ENCODE data around the gene CAPN2.
A peak's percentile ranks its signal among the peaks of the same experiment; 100 is the strongest.

Gene CAPN2

GRCh38 chr1:223771469-223771813 lies 59.1 kb downstream of the CAPN2 start:
- in situ Hi-C loops (cut with HindIII; ENCODE audit: low pct_ligation_motif_present, low pct_unique_long_range_greater_than_20kb, low sequenced_read_pairs): no loop called here
- no peak for DNase-seq

- DNase-seq: peak; percentile 87
- in situ Hi-C loops (cut with HindIII; ENCODE audit: low pct_ligation_motif_present, low pct_unique_long_range_greater_than_20kb, low sequenced_read_pairs): no loop called here
Observed at GRCh38 chr1:223771814-223772770, 59.8 kb downstream of the CAPN2 start.

DNA sequence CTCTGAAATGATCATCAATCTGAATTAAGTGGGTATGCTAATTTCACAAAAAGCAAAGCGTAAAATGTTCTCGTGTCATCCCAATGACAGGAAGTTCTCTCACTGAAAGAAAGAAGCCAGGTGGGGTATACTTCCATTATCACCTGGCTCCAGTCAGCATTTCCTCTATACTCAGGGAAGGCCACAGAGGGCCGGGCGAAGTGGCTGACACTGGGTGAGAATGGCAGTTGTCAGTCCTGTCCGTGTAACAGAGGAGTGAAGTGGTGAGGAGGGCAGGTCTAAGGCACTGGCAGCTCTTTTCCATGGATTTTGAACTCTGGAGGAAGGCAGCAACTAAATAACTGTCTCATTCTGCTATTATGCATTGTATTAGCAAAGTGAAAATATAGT lies 60.4 kb downstream of the CAPN2 start:
- in situ Hi-C loops (cut with HindIII; ENCODE audit: low pct_ligation_motif_present, low pct_unique_long_range_greater_than_20kb, low sequenced_read_pairs): no loop called here
- no peak for DNase-seq

- peak; percentile 24 for DNase-seq
- in situ Hi-C loops (cut with HindIII; ENCODE audit: low pct_ligation_motif_present, low pct_unique_long_range_greater_than_20kb, low sequenced_read_pairs): no loop called here
Observed at GRCh38 chr1:223774134-223774814, 61.9 kb downstream of the CAPN2 start.

- no peak for DNase-seq
- in situ Hi-C loops (cut with HindIII; ENCODE audit: low pct_ligation_motif_present, low pct_unique_long_range_greater_than_20kb, low sequenced_read_pairs): no loop called here
Observed at GRCh38 chr1:223775054-223775453, 62.7 kb downstream of the CAPN2 start.

DNA sequence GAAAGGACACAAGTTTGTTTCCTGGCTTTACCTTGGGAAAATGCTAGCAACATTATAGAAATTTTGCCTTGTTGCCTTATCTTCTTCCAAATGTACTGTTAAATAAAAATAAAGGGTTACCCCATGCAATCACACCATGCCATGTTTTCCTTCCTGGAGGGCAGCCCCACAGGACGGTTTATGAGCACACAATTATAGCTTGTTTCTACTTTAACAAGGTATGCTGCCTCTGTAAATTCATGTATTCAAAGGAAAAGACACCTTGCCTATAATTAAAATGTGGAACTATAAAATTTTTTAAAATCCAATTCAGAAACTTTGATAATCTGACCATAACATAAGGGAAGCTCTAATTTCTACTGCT lies 63.4 kb downstream of the CAPN2 start:
- in situ Hi-C loops (cut with HindIII; ENCODE audit: low pct_ligation_motif_present, low pct_unique_long_range_greater_than_20kb, low sequenced_read_pairs): no loop called here

DNA sequence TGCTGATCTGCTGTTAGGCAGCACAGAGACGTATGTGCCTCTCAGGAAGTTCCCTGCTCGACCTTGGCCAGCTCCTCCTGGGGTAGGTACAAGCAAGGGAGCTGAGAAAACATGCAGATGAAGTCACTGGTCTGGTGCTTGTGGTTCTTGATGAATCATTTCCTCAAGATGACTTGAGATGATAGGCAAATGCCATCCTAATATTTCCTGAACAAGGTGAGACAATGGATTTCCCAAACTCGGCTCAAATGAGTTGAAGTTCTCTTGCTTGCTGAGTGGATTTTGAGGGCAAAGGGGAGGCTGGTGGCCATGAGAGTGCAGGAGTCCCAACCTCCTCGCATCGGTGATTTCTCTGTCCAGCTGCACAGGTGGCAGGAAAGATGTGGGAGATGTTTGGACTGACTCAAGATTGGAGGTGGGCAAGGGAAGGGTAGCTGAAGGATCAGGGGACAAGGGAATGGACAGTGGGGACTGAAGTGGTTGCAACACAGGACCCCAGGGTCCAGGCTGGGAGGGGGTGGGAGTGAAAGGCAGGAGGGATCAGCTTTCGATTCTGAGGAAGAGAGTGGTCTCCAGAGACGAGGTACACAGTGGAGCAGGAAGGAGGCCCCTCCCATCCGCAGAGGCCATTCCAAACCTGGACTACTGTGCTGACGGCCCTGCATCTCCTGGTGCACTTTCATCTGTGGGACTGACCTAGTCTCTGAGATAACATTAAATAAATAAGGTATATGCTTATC lies 63.9 kb downstream of the CAPN2 start:
- in situ Hi-C loops (cut with HindIII; ENCODE audit: low pct_ligation_motif_present, low pct_unique_long_range_greater_than_20kb, low sequenced_read_pairs): no loop called here
- DNase-seq: peak; percentile 93

More for the DNA sequence above, 63.4 kb downstream of the CAPN2 start:
- DNase-seq: no peak

GRCh38 chr1:223776826-223777454 lies 64.6 kb downstream of the CAPN2 start:
- no peak for DNase-seq
- in situ Hi-C loops (cut with HindIII; ENCODE audit: low pct_ligation_motif_present, low pct_unique_long_range_greater_than_20kb, low sequenced_read_pairs): no loop called here

DNA sequence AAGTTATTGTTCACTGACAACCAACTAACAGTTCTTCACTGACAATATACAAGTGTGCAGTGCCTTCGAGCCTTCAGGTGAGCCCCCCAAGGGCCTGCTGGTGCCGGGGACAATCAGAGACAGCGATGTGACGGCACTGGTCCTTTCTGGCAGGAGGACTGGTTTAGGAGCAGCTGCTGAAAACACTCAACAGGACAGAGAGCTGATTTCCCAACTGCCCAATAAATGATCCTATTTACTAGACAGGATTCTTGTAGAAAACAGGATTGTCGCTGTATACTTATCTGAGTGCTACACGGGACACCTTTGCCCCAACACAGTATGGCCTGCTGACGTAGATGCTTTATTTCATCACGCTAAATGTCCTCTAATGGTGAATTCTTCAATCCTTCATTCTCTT lies 68.0 kb downstream of the CAPN2 start:
- in situ Hi-C loops (cut with HindIII; ENCODE audit: low pct_ligation_motif_present, low pct_unique_long_range_greater_than_20kb, low sequenced_read_pairs): no loop called here
- DNase-seq: no peak

- no peak for DNase-seq
Observed at GRCh38 chr1:223780949-223781348, 68.6 kb downstream of the CAPN2 start.

DNA sequence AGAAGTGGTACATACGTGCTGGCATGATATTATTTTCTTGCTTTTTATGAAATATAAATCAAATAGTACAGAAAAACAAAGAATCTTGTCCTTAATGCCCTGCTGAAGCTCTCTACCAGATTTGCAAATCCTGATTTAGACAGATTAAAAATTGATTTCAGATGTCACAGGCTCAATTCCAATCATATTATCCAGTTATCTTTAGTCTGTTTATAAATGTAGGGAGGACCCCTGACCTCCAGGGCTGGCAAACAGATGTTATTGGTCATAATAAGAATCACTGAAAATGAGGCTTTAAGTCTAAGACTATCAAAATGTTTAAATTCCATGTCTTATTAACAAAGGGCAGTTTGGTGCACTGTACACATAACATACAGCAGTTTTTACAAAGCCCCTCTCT lies 71.3 kb downstream of the CAPN2 start:
- in situ Hi-C loops (cut with HindIII; ENCODE audit: low pct_ligation_motif_present, low pct_unique_long_range_greater_than_20kb, low sequenced_read_pairs): no loop called here
- DNase-seq: no peak

More at GRCh38 chr1:223780949-223781348, 68.6 kb downstream of the CAPN2 start:
- in situ Hi-C loops (cut with HindIII; ENCODE audit: low pct_ligation_motif_present, low pct_unique_long_range_greater_than_20kb, low sequenced_read_pairs): no loop called here

- in situ Hi-C loops (cut with HindIII; ENCODE audit: low pct_ligation_motif_present, low pct_unique_long_range_greater_than_20kb, low sequenced_read_pairs): no loop called here
- DNase-seq: no peak
Observed at GRCh38 chr1:223784541-223784940, 72.2 kb downstream of the CAPN2 start.

- in situ Hi-C loops (cut with HindIII; ENCODE audit: low pct_ligation_motif_present, low pct_unique_long_range_greater_than_20kb, low sequenced_read_pairs): no loop called here
- no peak for DNase-seq
Observed at GRCh38 chr1:223785808-223786207, 73.5 kb downstream of the CAPN2 start.

- in situ Hi-C loops (cut with HindIII; ENCODE audit: low pct_ligation_motif_present, low pct_unique_long_range_greater_than_20kb, low sequenced_read_pairs): no loop called here
- DNase-seq: no peak
Observed at GRCh38 chr1:223788746-223789415, 76.5 kb downstream of the CAPN2 start.

DNA sequence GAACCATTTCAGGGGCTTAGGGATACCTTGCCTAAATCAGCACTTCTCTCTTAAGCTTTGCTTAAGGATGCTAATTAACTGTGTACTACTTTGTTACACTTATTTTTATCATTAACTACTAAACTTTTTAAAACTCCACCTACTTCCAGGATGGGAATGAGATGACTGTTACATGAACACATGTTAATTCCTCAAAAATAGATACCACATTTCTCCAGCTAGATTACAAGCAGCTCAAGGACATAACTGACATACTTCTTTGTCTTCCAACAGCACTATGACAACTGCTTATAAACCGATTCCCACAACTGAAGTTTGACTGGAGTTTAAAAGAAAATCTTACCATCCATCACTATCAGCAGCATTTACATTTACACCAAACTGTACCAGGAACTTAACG lies 79.7 kb downstream of the CAPN2 start:
- DNase-seq: no peak
- in situ Hi-C loops (cut with HindIII; ENCODE audit: low pct_ligation_motif_present, low pct_unique_long_range_greater_than_20kb, low sequenced_read_pairs): no loop called here

DNA sequence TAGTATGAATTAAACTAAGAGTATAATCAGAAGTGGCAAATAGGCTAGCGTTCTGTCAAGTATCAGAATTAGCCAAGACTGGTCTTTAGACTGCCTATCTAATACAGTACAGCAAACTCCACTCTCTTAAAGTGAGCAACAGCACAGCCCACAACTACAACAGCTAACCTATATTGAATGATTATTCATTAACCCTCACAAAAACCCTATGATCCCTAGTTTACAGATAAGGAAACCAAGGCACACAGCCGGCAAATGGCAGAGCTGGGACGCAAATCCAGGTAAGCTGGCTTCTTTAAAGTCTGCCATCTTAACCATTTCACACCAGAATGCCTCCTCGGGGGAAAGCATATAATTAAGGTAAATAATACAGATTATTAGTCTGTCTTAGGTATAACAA lies 81.4 kb downstream of the CAPN2 start:
- no peak for DNase-seq
- in situ Hi-C loops (cut with HindIII; ENCODE audit: low pct_ligation_motif_present, low pct_unique_long_range_greater_than_20kb, low sequenced_read_pairs): no loop called here

DNA sequence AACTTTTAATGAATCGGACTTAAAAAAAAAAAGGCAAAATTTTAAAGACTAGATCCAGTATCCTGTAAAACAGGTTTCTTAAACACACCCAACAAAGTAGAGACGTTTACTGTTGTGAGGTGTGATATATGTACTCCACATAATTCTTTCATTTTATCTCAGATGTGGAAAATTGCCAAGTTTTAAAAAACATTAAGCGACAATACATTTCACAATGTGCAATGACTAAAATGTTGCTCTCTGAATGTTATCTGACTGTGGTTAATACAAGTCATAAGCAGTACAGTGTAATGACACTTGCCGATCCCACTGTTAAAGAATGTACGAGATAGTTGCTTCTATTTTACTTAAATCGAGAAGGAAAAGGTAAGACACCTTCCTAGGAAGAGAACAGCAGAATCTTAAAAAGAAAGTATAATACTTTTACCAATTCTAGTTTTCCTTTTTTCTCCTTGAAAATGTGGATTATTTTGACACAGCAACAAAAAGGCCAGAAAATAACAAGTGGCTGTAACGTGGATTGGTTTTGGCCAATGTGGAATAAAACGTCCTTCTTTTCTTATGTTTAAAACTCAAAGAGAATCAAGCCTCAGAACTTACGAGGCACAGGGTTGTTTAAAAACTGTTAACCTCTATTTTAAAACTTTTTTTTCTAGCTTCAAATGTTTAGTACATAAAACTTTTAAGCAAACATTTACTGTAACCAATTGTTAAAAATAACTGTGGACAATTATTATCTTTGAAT lies 82.0 kb downstream of the CAPN2 start:
- no peak for DNase-seq
- in situ Hi-C loops (cut with HindIII; ENCODE audit: low pct_ligation_motif_present, low pct_unique_long_range_greater_than_20kb, low sequenced_read_pairs): no loop called here

- DNase-seq: no peak
- in situ Hi-C loops (cut with HindIII; ENCODE audit: low pct_ligation_motif_present, low pct_unique_long_range_greater_than_20kb, low sequenced_read_pairs): no loop called here
Observed at GRCh38 chr1:223796210-223796609, 83.9 kb downstream of the CAPN2 start.

Data from ACHN (cell line).